Activated CD4-positive, alpha-beta T cell treated with anti-CD3 and anti-CD28 coated beads, Interleukin-2, amount 50 U/mL, for 24 hours (primary cell): ENCODE results near the gene CHMP5.

ENCODE experiments used
- DNase-seq, 2 donors: peaks; one replicate each; pipeline ENCODE4 v3.0.0-alpha.2; 2020; ENCODE audit warnings: low read depth in 1 of 2, low spot score in 1 of 2

Gene CHMP5

DNA sequence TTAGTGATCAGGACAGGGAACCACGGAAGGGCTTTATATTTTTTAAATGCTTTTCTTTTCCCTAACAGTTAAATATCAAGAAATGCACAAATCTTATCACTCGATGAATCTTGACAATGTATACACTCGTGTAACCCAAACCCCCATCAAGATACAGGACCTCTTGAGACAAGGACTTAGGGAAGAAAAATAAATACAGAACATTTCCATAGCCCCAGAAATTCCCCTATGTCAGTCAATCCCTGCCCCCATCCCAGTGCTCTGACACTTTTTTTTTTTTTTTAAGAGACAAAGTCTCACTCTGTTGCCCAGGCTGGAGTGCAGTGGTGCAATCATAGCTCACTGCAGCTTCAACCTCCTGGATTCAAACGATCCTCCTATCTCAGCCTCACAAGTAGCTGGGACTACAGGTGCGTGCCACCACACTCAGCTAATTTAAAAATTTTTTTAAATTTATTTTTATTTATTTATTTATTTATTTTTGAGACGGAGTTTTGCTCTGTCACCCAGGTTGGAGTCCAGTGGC lies 22.2 kb upstream of the CHMP5 start:
- no peak for DNase-seq

DNA sequence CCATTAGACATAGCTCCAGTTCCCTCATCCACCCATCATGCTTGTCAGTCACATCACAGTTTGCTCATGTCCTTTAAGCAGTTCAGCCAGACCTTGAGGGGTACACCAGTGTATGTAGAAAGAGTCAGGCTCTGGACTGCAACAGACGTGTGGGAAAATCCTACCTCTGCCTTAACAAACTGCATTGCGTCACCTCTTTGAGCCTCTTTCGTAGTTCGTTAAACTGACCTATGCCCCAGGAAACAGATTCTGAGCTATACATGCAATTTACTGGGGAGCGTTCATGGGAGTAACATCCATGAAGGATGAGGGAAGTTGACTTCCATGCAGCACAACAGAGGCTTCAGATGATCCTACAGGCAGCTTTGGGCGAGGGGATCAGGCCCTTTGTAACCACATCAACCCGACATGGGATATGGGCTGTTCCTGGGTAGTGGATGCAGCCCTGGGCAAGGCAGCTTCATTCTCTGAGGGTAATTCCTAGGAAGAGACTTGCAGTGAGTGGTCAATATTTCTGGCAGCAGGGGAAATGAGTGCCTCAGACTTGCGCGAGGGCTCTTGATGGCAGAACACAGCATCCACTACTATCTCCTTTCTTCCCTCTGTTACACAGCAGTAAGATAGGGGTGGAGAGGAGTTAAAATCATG lies 20.6 kb upstream of the CHMP5 start:
- DNase-seq: no peak

DNA sequence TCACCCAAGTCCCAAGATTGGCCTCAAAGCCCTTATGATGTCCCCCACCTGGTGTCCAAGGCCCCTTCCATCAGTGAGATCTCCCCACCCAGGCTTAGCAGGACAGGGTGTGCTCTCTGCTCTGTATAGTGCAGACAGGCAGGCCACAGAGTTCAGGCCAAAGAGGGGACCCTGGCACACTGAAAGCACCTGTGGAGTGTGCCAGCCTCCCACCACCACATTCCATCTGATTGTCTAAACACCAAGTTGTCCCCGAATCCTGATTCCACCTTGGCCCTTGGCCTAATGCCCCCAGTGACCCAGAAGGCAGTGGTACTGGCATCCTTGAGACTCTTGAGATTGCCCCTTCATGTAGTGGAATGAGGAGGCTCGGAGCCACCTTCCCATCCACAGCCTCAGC lies 19.5 kb upstream of the CHMP5 start:
- no peak for DNase-seq

DNA sequence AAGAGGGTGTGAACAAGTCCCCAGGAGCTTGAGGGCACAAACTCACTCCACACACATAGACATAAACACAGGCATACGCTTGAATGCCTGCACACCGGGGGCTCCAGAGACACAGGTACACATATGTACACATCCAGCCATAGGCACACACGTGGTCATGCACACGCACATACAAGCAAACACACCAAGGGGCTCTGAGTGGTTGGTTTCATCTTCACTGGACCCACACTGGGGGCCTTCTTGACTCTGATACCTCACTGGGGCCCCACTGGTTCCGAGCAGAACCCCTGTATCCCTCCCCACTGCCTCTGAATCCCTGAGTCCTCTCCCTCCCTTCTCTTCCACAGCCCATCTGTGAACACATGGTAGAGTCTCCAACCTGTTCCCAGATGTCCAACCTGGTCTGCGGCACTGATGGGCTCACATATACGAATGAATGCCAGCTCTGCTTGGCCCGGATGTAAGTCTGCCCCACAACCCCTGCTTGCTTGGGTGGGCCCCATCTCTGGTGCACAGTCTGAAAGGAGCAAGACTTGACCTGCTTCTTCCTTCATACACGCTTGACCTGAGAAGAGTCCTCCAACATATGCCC lies 18.5 kb upstream of the CHMP5 start:
- no peak for DNase-seq

DNA sequence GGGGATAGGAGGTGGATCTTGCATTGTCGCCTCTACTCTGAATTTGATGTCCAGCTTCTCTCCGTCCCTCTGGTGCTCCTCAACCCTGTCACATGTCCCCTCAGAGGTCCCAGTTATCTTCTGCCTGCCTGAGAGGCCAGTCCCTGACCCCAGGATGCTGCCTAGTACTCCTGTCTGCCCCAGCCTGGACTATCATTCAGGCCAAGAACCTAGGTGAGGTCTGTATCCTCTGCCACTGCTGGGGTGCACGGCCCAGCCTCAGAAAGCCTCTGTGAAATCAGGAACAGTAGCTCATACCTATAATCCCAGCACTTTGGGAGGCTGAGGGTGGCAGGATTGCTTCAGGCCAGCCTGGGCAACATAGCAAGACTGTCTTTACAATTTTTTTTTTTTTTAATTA lies 16.2 kb upstream of the CHMP5 start:
- DNase-seq: no peak

DNA sequence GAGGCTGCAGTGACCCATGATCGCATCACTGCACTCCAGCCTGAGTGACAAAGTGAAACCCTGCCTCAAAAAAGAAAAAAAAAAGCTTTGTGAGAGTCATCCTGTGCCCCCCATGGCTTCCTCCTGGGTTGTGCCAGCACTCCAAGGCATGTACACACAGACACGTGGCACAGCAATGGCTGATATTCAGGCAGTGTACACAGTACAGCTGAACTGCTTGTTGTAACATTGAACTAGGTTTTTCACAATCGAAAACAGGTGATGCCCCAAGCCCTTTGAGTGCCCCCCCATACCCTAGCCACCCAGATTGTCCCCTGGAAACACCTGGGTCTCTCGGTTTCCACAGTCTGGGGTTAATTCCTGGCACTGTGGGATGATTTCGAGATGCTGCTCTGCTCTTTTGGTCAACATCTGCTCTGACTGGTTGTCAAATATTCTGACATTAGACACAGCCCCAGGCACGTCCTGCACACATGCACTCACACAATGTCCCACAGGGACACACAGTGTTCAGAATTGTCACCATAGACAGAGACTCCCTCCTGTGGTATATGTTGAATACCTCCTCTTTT lies 15.7 kb upstream of the CHMP5 start:
- DNase-seq: no peak

DNA sequence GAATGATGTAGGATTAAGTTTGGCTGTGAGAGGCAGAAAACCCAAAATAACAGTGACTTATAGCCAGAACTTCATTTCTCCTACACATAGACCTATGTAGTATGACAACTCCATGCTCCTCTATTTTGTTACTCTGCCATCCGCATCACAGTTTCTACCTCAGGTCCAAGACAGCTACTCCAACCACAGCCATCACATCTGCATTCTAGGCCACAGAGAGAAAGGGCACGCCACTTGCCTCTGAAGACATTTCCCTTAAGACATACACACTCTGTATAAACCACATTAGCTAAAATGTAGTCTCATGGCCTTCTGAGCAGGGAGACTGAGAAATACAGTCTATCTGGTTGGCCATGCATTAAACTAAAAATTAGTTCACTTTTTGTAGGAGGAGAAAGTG lies 14.9 kb upstream of the CHMP5 start:
- DNase-seq: no peak

DNA sequence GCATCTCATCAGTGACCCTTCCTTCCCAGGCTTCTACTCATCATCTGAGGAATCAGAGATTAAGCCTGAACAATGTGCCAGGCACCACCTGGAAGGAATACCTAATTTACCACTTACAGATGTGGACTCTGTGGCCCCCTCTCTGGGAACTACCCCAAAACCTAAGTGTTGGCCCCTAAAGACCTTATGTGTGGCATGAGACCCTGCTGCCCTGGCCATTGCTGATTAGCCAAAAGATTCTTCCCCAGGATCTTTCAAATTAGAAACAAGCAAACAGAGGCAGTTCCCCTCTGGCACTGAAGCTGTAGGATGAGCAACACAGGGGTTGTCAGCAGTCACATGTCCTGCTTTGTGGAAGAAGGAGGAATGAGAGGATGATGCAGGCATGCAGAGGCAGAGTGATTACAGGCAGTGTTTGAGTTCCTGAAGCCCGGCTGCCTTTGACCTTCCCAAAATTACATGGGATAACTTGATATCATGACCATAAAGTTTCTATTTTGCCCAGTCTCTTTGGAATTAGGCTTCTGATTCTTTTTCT lies 14.3 kb upstream of the CHMP5 start:
- DNase-seq: no peak

DNA sequence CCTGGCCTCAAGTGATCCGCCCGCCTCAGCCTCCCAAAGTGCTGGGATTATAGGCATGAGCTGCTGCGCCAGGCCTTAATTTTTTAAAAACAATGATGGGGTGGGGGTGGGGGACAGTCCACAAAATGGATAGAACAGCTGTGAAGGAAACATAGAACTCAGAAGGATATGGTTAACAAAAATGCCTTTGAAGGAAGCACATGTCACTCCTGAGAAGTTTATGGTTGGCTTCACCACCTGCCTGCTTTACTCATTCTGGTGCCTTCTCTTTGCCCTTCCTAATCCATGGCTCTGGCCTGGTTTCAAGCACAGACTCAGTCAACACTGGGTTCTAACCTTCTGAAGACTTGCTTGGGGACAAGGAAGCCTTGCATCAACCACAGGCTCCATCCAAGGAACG lies 10.6 kb upstream of the CHMP5 start:
- no peak for DNase-seq

DNA sequence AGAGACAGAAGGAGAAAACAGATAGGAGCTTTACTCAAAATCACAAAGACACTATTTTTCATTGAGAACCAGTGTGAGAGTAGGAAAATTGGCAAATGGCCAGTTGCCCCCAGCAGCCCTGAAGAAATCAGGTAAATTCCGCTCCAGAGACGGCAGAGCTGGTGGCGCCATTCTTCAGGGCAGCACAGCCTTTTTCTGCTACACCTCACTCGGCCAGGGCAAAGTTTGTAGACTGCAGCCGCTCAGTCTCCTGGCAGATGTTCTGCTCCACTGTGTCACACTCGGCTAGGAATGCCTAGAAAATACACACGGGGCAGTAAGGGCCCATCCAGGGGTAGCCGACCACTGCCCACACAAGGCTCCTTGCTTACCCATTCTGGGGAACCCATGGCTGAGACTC lies 9.8 kb upstream of the CHMP5 start:
- DNase-seq: no peak

DNA sequence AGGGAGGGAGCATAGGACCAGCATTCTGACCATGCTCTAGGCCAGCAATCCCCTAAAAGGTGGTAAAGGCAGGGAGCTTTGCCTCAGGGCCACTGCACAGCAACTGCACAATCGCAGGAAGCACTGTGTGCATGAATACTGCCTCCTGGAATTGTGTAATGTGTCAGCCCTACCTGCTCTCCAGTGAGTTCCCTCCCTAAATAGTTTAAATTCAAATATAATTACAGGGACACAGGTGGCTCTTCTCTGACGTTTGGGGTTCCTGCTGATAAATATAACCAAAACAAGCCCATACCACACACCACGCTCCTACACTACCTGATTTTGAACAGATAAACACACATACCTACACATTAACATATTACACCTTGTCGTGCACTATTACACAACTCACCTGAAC lies 9.4 kb upstream of the CHMP5 start:
- DNase-seq: no peak

DNA sequence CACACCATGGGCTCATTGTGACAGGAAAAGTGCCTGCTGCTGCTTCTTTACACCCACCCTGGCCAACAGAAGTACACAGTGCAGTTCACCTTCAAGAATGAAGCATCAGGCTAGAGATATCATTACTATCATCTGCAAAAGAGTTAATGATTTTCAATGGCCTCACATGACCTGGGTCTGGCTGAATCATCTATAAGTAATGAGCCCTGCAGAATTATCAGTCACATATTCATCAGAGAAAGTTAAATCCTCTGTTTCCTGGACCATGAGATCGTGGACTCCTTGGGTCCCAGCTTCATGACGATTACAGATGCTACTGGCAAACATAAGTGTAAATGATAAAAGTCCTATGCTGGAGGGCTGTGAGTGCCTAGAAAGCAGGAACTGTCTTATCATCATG lies 8.6 kb upstream of the CHMP5 start:
- DNase-seq: no peak

DNA sequence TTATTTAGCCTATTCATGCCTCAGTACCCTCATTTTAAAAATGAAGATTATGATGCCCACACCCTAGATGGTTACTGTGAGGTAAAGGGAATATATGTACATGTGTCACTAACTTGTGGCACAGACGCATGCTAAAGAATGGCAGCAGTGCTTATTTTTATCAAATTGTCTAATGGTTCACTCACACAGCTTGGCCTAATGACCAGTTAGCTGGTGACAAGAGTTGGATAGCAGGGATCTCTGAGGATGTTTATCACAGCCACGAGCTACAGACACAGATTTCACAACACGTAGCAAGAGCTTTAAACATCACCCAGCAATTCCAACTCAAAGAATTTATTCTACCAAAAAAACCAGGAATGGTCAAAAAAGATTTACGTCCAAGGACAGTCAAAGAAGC lies 7.6 kb upstream of the CHMP5 start:
- no peak for DNase-seq

DNA sequence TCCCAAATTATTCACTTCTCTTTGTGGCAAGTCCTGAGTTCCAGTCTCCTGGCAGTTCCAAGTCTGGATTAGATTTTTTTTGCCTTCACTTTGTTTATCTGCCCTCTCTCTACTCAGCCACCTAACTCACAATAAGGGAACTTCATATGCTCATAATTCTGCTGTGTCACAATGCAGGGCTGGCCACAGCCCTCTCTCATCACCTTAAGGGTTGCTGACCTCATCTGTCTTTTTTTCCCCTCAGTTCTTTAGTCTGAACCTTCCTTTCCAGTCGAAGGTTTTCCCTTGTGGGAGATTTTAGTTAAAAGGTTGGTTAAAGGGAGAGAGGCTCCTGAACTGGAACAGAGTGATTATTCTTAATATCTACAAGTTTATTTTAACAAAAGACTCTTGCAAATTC lies 4.5 kb upstream of the CHMP5 start:
- no peak for DNase-seq

DNA sequence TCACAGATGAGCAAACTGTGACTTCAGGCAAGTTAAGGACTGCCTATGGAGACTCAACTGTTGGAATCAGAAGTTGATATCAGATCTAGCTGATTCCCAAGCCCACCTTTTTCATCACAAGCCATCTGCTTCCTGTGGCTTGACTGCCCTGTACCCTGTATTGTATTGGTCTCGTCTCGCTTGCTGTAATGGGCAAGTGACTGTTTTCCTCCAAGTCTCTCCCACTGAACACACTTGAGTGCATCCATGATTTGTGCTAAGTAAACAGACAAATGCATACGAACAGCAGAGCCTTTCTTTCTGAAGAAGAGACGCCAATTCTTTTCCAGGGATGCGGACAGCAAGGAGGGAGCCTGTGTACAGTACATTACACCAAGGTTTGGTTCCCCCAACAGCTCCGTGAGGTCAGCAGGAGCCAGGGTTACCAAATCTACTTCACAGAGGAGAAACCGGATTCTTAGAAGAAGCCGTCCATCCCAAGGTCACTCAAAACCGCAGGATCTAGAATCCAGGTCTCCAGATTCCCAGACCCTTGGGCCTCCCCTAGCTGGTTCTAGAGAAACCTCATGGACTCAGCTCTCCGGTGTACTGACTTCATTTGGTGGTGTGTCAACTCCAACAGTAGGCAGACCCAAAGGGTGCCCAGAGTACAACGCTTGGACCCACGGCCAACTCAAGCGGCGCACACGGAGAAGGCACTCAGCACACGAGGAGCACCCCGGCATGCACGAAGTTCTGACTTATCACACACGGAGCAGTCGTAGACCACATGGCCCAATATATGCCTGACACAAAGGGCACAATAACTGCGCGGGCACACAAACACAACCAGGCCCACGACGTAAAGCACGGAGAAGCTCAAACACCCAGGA lies 1.5 kb upstream of the CHMP5 start:
- no peak for DNase-seq

DNA sequence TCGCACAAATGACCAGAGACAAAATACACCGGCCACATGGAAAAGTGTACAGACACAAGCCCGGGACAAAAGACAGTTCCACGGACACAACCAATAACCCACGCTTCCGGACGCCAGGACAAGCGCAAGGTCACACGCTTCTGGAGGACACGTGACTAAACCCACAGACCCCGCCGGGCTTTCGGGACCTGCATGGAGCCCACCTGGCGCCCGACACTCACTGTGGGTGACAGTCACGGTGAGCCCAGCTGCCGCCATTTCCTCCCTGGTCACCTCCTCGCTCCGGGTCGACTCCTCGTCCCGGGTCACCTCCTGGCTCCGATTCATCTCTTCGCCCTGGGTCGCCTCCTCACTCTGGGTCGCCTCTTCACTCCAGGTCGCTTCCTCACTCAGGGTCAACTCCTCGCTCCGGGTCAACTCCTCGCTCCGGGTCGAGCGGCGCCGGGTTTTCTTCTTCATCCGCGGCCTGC lies 811 bp upstream of the CHMP5 start:
- peak in 1 of 2 donors; percentile 17 for DNase-seq

DNA sequence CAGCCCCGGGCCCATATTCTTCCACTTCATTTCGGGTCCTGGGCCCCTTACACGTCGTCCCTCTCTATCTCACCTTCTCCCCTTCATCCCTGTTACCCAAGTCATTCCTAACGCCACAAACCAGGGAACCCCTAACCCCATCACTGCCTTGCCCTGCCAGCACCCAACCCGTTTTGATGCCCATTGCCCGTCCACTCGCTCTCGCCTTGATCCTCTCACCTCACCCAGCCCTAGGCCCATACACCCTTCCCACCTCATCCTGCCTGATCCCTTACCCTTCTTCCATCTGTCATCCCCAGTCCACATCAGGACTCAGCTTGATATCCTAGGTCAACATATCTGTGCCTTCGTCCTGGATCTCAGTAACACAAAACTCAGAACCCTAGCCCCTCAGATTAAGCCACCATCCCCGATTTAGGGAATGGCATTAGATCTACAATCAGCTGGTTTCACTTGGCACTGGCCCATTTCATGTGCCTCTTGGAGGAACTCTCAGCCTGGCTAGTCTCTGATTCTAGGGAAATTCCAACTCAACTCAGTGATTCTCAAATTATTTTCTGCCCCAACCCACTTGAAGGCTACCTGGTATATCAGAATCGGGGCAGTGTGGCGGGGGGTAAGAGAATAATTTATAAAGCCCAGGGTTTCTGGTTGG lies 489 bp downstream of the CHMP5 start:
- no peak for DNase-seq

DNA sequence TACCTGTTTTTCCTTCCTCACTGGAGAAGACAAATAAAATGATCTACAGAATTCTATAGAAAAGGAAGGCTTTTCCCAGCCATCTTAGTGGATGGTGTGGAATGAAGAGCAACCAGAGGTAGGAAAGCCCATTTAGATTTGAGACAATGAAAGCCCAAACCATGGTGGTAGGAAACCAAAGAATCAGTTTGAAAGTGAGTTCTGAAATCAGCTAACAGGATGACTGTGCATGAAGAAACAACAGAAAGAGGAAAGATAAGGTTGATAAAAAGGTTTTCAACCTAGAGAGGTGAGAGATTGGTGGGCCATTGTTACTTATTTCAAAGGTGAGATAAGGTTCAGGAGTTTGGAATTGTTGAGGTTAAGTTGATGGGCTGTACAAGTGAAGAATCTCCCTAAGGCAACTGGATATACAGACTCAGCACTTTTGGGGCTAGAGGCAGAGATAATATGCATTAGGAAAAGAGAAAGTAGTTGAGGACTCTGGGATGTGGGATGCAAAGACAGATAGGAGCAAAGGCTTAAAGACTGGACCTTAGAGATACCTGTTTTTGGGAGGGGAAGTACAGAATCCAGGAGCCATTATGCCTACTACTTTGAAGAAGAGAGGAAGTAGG lies 2.4 kb downstream of the CHMP5 start:
- no peak for DNase-seq

DNA sequence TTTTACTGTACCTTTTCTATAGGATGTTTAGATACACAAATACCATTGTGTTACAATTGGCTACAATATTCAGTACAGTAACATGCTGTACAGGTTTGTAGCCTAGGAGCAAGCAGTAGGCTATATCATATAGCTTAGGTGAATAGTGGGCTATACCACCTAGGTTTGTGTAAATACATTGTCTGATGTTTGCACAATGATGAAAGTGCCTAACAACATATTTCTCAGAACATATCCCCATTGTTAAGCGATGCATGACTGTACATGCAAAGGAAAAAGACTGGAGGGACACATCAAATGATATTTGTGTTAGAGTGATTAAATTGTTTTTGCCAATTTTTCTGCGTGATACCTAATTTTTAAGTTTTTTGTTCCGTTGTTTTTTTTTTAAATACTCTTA lies 5.3 kb downstream of the CHMP5 start:
- DNase-seq: no peak

DNA sequence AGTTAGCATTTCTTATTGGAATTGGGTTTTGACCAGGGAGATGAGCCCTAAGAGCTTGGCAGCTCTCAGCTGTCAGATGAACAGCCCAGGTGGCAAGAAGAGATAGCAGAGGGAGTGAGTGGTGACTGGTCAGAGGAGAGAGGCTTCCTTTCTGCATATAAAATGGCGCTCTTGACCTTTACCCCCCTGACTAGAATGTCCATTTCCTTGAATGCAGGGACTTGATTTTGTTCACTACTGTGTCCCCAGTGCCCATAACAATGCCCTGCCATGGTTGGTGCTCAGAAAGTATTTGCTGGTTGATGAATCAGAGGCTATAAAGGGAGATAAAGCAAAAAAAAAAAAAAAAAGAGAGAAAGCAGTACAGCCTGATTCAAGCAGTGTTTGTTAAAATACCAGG lies 7.2 kb downstream of the CHMP5 start:
- DNase-seq: no peak
